Measurements from ENCODE around the gene MRPS17.

Gene MRPS17

GRCh38 chr7:55973747-55974250 is 22.1 kb downstream of the MRPS17 start:
- no peak for DNase-seq

GRCh38 chr7:55975988-55976633 is 24.4 kb downstream of the MRPS17 start:
- DNase-seq = no peak

- no peak for DNase-seq
Measured at GRCh38 chr7:55977831-55978230, 26.2 kb downstream of the MRPS17 start.

- DNase-seq = no peak
Measured at GRCh38 chr7:55980266-55980665, 28.6 kb downstream of the MRPS17 start.

GRCh38 chr7:55983537-55983936 is 31.9 kb downstream of the MRPS17 start:
- no peak for DNase-seq

DNA sequence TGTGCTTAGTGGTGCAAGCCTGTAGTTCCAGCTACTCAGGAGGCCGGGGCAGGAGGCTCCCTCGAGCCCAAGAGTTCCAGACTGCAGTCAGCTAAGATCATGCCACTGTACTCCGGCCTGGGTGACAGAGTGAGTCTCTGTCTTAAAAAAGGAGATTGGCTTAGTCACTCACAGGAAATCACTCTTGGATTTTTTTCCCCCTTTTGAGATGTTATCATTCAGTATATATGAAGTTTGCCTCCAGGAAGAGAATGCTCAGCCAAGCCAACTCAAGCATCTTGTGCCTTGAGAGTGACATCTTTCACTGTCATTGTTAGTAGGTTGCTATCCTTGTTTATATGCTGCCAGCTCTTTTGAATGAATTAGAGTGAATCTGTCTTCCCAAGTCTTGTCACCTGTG is 40.7 kb downstream of the MRPS17 start:
- no peak for DNase-seq

GRCh38 chr7:55996856-55997500 is 45.3 kb downstream of the MRPS17 start:
- no peak for DNase-seq

DNA sequence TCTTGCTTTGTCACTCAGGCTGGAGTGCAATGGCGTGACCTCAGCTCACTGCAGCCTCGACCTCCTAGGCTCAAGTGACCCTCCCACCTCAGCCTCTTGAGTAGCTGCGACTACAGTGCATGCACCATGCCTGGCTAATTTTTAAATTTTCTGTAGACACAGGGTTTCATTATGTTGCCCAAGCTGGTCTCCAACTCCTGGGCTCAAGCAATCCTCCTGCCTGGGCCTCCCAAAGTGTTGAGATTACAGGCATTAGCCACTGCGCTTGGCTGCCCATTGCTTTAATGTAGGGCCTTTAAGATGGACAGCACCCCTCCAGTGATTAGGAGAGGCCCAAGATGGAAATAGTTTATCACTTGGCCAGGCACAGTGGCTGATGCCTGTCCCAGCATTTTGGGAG is 52.1 kb downstream of the MRPS17 start:
- DNase-seq = no peak

Data from activated CD4-positive, alpha-beta T cell treated with anti-CD3 and anti-CD28 coated beads, Interleukin-2, amount 50 U/mL, for 4 hours (primary cell).